Measurements from ENCODE around the gene ZNF532.
"Not testable (repeated sequence)": the region's sequence is repeated elsewhere in the genome, so short reads cannot be mapped to it uniquely, and the experiment has no call there.

Gene ZNF532

DNA sequence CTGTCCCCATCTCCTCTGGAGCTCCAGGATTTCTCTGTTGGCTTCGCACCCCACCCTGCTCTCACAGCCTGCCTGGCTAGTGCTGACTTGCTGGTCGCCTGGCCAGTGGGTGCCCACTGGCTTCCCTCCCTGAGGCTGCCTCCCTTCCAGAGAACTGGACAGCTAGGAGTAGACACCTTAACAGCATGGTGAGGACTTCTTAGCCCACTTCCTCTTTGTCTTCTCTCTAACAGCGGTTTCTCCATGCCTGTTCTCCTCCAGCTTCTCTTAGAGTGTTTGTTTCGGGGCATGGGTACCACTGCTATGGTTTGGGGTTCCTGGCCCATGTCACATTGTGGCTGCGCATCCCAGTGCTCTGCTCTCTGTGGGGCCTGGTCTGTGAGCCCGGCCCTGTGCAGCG, 37.1 kb downstream of the ZNF532 start:
- no peak for DNase-seq

- DNase-seq, result no peak
These were observed 38.3 kb downstream of the ZNF532 start for GRCh38 chr18:58902961-58903360.

- DNase-seq, result no peak
These were observed 38.9 kb downstream of the ZNF532 start for GRCh38 chr18:58903533-58903932.

- no peak for DNase-seq
These were observed 41.2 kb downstream of the ZNF532 start for GRCh38 chr18:58905777-58906428.

- no peak for DNase-seq
These were observed 43.3 kb downstream of the ZNF532 start for GRCh38 chr18:58908006-58908405.

- DNase-seq, result no peak
These were observed 44.8 kb downstream of the ZNF532 start for GRCh38 chr18:58909521-58909920.

DNA sequence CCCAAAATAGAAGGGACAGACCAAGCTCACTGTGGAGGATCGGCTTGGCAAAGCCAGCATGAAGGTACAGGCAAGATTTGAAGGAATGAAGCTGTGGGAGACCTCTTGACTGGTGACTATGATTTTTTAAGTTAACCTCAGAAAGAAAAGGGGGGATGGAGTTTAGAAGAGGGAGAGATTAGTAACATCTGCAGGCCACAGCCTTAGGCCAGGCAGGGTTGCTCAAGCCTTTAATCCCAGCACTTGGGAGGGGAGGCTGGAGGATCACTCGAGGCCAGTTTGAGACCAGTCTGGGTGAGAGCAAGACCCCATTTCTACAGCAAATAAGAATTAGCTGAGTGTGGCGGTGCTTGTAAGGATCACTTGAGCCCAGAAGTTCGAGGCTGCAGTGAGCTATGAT, 46.6 kb downstream of the ZNF532 start:
- no peak for DNase-seq

DNA sequence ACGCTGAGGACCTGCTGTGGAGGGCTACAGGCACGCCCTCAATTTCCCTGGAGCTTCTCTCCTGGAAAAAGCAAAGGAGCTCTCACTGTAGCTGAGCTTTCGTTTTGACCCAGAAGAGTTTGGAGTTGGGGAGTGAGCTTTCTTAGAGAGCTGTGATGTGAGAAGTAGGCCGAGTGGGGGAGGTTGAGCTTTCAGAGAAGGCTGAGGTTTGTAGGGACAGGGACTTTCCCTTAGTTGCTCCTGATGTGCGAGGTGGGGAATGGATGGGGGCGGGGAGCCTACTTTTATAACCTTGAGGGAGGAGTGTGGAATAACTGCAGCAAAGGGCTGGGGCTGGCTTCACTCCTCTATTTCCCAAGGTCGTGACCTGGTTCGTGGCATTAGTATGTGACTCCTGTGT, 47.1 kb downstream of the ZNF532 start:
- no peak for DNase-seq

- DNase-seq, result no peak
These were observed 50.5 kb downstream of the ZNF532 start for GRCh38 chr18:58915006-58915799.

DNA sequence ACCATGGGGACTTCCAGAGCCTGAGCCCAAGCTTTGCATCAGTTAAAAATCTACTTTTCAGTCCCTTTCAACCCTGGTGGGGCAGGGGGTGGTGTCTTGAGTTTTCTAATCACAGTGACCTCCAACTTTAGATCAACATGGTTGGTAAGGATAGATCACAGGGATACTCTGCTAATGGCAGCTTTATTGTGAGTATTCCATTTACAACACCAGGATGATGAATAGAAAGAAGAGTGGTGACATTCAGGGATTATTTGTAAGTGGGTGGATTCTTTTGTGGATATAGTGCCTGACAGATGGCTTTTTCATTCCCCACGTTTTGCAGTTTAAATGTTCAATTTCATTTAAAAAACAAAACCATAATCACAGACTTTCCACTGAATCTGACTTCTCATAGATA, 51.3 kb downstream of the ZNF532 start:
- DNase-seq, result no peak

- DNase-seq, result not testable (repeated sequence)
These were observed 55.3 kb downstream of the ZNF532 start for GRCh38 chr18:58919934-58920333.

- DNase-seq, result no peak
These were observed 58.3 kb downstream of the ZNF532 start for GRCh38 chr18:58922995-58923394.

- no peak for DNase-seq
These were observed 59.8 kb downstream of the ZNF532 start for GRCh38 chr18:58924473-58924872.

DNA sequence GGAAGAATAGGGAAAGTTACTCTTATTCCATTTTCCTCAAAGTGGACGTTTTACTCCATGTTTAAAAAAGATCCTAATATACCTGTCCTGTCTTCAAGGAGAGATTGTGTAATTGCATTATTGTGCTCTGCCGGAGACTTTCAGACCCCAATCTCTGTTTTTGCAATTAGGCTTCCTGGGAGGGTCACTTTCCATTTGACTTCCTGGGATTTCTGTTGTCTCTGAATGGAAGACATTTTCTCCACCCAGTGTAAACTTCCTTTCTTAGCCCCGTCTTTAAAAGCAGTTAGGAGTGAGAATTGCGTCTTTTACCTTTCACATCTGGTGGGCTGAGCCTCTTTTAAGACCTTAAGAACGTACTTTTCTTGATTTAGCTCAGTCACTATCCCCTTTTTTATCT, 63.0 kb downstream of the ZNF532 start:
- no peak for DNase-seq

- no peak for DNase-seq
These were observed 63.7 kb downstream of the ZNF532 start for GRCh38 chr18:58928386-58928785.

DNA sequence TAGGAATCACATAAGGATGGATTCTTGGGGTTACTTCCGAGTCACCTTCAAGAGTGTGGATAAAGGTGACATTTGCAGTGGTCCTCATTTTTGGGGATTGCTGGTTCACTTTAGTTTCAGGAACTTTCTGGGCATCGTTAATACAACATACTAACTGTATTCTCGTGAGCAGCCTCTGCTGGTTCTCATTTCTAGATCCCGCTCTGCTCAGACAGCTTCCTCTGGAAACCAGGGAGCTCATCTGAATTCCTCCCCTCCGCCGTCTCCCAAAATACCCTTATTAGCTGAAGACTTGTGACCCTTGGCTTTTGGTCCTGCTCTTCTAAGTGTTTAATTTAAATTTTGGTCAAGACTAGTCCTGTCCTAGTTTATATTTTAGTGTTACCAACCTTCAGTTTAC, 64.5 kb downstream of the ZNF532 start:
- no peak for DNase-seq

- no peak for DNase-seq
These were observed 69.7 kb downstream of the ZNF532 start for GRCh38 chr18:58934356-58934755.

DNA sequence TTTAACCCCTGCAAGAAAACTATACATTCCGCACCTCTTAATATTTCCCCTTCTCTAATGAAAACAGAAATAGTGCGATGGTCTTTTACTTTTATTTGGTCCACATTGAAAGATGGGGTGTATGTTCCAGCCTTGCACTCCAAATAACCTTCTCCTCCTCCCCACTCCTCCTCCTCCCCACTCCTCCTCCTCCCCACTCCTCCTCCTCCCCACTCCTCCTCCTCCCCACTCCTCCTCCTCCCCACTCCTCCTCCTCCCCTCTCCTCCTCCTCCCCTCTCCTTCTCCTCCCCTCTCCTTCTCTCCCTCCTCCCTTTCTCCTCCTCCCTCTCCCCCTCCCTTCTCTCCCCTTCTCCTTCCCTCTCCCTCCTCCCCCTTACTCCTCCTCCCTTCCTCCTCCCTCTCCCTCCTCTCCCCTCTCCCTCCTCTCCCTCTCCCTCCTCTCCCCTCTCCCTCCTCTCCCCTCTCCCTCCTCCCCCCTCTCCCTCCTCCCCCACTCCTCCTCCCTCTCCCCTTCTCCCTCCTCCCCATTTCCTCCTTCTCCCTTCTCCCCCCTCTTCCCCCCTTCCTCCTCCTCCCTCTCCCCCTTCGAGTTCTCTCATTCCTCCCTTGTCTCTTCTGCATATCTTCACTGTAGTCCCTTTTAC, 70.4 kb downstream of the ZNF532 start:
- no peak for DNase-seq

- DNase-seq, result no peak
These were observed 72.6 kb downstream of the ZNF532 start for GRCh38 chr18:58937071-58937886.

DNA sequence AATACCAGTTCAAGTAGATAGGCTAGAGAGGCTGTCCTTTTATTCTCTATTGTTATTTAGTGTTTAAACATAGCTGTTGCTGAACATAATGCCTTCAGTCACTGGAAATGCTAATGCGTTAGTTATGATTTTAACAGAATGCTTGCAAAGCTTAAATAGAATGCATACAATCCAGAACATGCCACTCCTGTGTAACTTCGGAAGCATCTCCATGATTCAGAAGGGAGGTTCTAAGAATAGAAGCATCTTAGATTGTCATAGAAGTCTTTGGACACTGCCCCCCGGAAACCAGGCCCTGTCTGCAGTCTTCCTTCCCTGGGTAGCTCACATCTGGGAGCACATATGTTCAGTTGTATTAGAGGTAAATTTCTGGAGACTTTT, 73.2 kb downstream of the ZNF532 start:
- no peak for DNase-seq

GRCh38 chr18:58941426-58942099, 76.9 kb downstream of the ZNF532 start:
- DNase-seq, result no peak

- DNase-seq, result no peak
These were observed 79.2 kb downstream of the ZNF532 start for GRCh38 chr18:58943896-58944295.
